ENCODE measurements around the gene TAF3. TPM values are rescaled to one million over a fixed set of nuclear protein-coding genes. Genes with fewer than 3 reads are reported as not detected.

TAF3 gene
- polyA plus RNA-seq, 1 donor (not counting 4 experiments of a cell fraction or from before 2014, with no cell fraction given): 2.0 TPM

GRCh38 chr10:7794251-7795026 is 23.9 kb upstream of the TAF3 start:
- DNase-seq (ENCODE audit: low read depth, low spot score): no peak
- peaks cover 9 to 23% of the 10 kb centered on the region in 2 experiments for H3K36me3 ChIP-seq (ENCODE audit: control insufficient read depth in 2 of 2, extremely low read depth in 1 of 2, insufficient read depth in 2 of 2, low read length in 2 of 2)
- H2AFZ ChIP-seq (ENCODE audit: control insufficient read depth, low read length): no peak overlapping the region
- H3K9me1 ChIP-seq (ENCODE audit: control insufficient read depth, extremely low read depth, insufficient read depth, low read length): peaks cover 2% of the 10 kb centered on the region
- H3K9ac ChIP-seq (ENCODE audit: control insufficient read depth, extremely low read depth, insufficient read depth, low read length): no peak overlapping the region
- no peaks in the 10 kb centered on the region for H3K9me3 ChIP-seq (ENCODE audit: control insufficient read depth, low read depth, low read length)
- peaks cover 83% of the 10 kb centered on the region for H3K79me2 ChIP-seq (ENCODE audit: control insufficient read depth, insufficient read depth, low read length)
- peak; percentile 67 for FAIRE-seq
- H3K4me3 ChIP-seq (ENCODE audit: control insufficient read depth in 2 of 3, extremely low read depth in 1 of 3, insufficient read depth in 2 of 3, low read depth in 1 of 3, low read length in 3 of 3): no peak overlapping the region
- H3K27ac ChIP-seq (ENCODE audit: control insufficient read depth, insufficient read depth, low read length): no peak overlapping the region
- peaks cover 16% of the 10 kb centered on the region for H4K20me1 ChIP-seq (ENCODE audit: control insufficient read depth, extremely low read depth, insufficient read depth, low read length)
- no peaks in the 10 kb centered on the region for H3K27me3 ChIP-seq (ENCODE audit: control insufficient read depth, extremely low read depth, insufficient read depth, low read length)
- TF ChIP-seq CTCF (optimal IDR thresholded peaks at IDR 0.05 in 1 of 3, IDR thresholded peaks at IDR 0.05 in 1 of 3, conservative IDR thresholded peaks at IDR 0.05 in 1 of 3; ENCODE audit: extremely low read depth in 1 of 3, insufficient read depth in 2 of 3, low read length in 3 of 3): no peak
- TF ChIP-seq EZH2 (IDR thresholded peaks at IDR 0.05; ENCODE audit: low read length): no peak
- H3K4me2 ChIP-seq (ENCODE audit: control insufficient read depth, extremely low read depth, insufficient read depth, low read depth, low read length): no peak overlapping the region
- dilution Hi-C loops (cut with MboI; ENCODE audit: extremely low pct_ligation_motif_present, low sequenced_read_pairs): no loop called here
- peaks cover 15% of the 10 kb centered on the region for H3K4me1 ChIP-seq (ENCODE audit: control insufficient read depth, extremely low read depth, insufficient read depth, low read length)

- peaks cover 12 to 31% of the 10 kb centered on the region in 2 experiments for H3K36me3 ChIP-seq (ENCODE audit: control insufficient read depth in 2 of 2, extremely low read depth in 1 of 2, insufficient read depth in 2 of 2, low read length in 2 of 2)
- H3K79me2 ChIP-seq (ENCODE audit: control insufficient read depth, insufficient read depth, low read length): peaks cover 73% of the 10 kb centered on the region
- no peaks in the 10 kb centered on the region for H3K27me3 ChIP-seq (ENCODE audit: control insufficient read depth, extremely low read depth, insufficient read depth, low read length)
- H3K9ac ChIP-seq (ENCODE audit: control insufficient read depth, extremely low read depth, insufficient read depth, low read length): no peak overlapping the region
- TF ChIP-seq EZH2 (IDR thresholded peaks at IDR 0.05; ENCODE audit: low read length): no peak
- no peak for TF ChIP-seq CTCF (optimal IDR thresholded peaks at IDR 0.05 in 1 of 3, IDR thresholded peaks at IDR 0.05 in 1 of 3, conservative IDR thresholded peaks at IDR 0.05 in 1 of 3; ENCODE audit: extremely low read depth in 1 of 3, insufficient read depth in 2 of 3, low read length in 3 of 3)
- no peak for FAIRE-seq
- DNase-seq (ENCODE audit: low read depth, low spot score): no peak
- dilution Hi-C loops (cut with MboI; ENCODE audit: extremely low pct_ligation_motif_present, low sequenced_read_pairs): no loop called here
- H3K4me3 ChIP-seq (ENCODE audit: control insufficient read depth in 2 of 3, extremely low read depth in 1 of 3, insufficient read depth in 2 of 3, low read depth in 1 of 3, low read length in 3 of 3): no peak overlapping the region
- H2AFZ ChIP-seq (ENCODE audit: control insufficient read depth, low read length): no peak overlapping the region
- H3K4me1 ChIP-seq (ENCODE audit: control insufficient read depth, extremely low read depth, insufficient read depth, low read length): peaks cover 10% of the 10 kb centered on the region
- H3K9me3 ChIP-seq (ENCODE audit: control insufficient read depth, low read depth, low read length): no peaks in the 10 kb centered on the region
- peaks cover 14% of the 10 kb centered on the region for H4K20me1 ChIP-seq (ENCODE audit: control insufficient read depth, extremely low read depth, insufficient read depth, low read length)
- peaks cover 2% of the 10 kb centered on the region for H3K9me1 ChIP-seq (ENCODE audit: control insufficient read depth, extremely low read depth, insufficient read depth, low read length)
- H3K4me2 ChIP-seq (ENCODE audit: control insufficient read depth, extremely low read depth, insufficient read depth, low read depth, low read length): no peak overlapping the region
- H3K27ac ChIP-seq (ENCODE audit: control insufficient read depth, insufficient read depth, low read length): no peak overlapping the region
These were observed 22.7 kb upstream of the TAF3 start for GRCh38 chr10:7795605-7796004.

Measured in keratinocyte (primary cell).